K562 (cell line): Measurements from ENCODE around the gene MAZ. TPM values are rescaled to one million over a fixed set of nuclear protein-coding genes. Genes with fewer than 3 reads are reported as not detected.
A peak's percentile ranks its signal among the peaks of the same experiment; 100 is the strongest.

Experiments
- ATAC-seq: fragments of 200-7000 bp; cut with Tn5 transposase; 3 replicates; pipeline ENCODE4 v1.9.1; 2020; ENCODE audit warnings: moderate library complexity
- BruUV-seq: library from RNA; stranded (reverse); fragments of 400-500 nt; replicated peaks from 2 replicates; lab custom pipeline; 2021; lab: Mats Ljungman, UMichigan
- CTCF ChIA-PET: fragments of 300-600 bp; formaldehyde crosslinking; extraction: SDS; loops from one replicate; lab custom pipeline; 2021; ENCODE audit warnings: low intra/inter-chr PET ratio; lab: Yijun Ruan, JAX
- POLR2A ChIA-PET: fragments of 300-600, 350-650 bp; sonication (Branson Sonifier 250); formaldehyde crosslinking; extraction: SDS; loops from one replicate; lab custom pipeline; 2021; ENCODE audit warnings: antibody characterized with exemption, inconsistent platforms; lab: Yijun Ruan, JAX
- DNase-seq, 4 experiments: peaks; one replicate each; pipeline versions ENCODE4 v3.0.0 to v3.0.0-alpha.2; 2011 to 2018; ENCODE audit warnings: low spot score in 3 of 4, mixed read lengths in 3 of 4; ENCODE audit errors: extremely low read depth in 1 of 4
- FAIRE-seq: peaks from 2 replicates; lab custom pipeline; 2011; peaks lifted over from hg19 to GRCh38; lab: Jason Lieb, UNC
- H2AFZ ChIP-seq: 2 replicates; pipeline ENCODE4 v1.6.0; 2011; ENCODE audit warnings: low read depth, low read length, control low read depth, inconsistent platforms
- H3K27ac ChIP-seq: fragments of 200-600 bp; 3 replicates; pipeline ENCODE4 v1.8.0; 2011; ENCODE audit warnings: low read depth, mild to moderate bottlenecking, control low read depth, inconsistent platforms, low read length, moderate library complexity, mixed read lengths; ENCODE audit errors: extremely low read depth
- H3K27me3 ChIP-seq, 2 experiments: fragments of 300-600 bp in 1 of 2; 2 replicates in 1 of 2; 3 replicates in 1 of 2; pipeline versions ENCODE4 v1.6.0 to v1.8.0; 2011; ENCODE audit warnings: inconsistent platforms in 2 of 2, low read length in 2 of 2, mild to moderate bottlenecking in 1 of 2, mixed read lengths in 1 of 2, moderate library complexity in 1 of 2; ENCODE audit not compliant: control insufficient read depth in 2 of 2, insufficient read depth in 2 of 2
- H3K36me3 ChIP-seq: fragments of 300-600 bp; 3 replicates; pipeline ENCODE4 v1.8.0; 2011; ENCODE audit warnings: mild to moderate bottlenecking, low read length, inconsistent platforms; ENCODE audit not compliant: control insufficient read depth, insufficient read depth
- H3K4me1 ChIP-seq, 2 experiments: fragments of 200-600 bp in 1 of 2; replicated peaks in 1 of 2; 2 replicates in 1 of 2; 3 replicates in 1 of 2; pipeline versions ENCODE4 v1.5.1 to v1.8.0; 2011; ENCODE audit warnings: inconsistent platforms in 2 of 2, low read length in 2 of 2, mild to moderate bottlenecking in 1 of 2, mixed read lengths in 1 of 2, moderate library complexity in 1 of 2; ENCODE audit not compliant: control insufficient read depth in 2 of 2, insufficient read depth in 2 of 2
- H3K4me2 ChIP-seq: 2 replicates; pipeline ENCODE4 v1.6.1; 2011; ENCODE audit warnings: low read length, control low read depth, inconsistent platforms, mixed read lengths; ENCODE audit not compliant: insufficient read depth
- H3K4me3 ChIP-seq: fragments of 200-600 bp; sonication (generic), shearing (Covaris generic); 2 replicates; pipeline ENCODE4 v1.5.1; 2016; ENCODE audit warnings: control low read depth, inconsistent platforms
- H3K79me2 ChIP-seq: fragments of 200-600 bp; 3 replicates; pipeline ENCODE4 v1.8.0; 2011; ENCODE audit warnings: low read length, inconsistent platforms; ENCODE audit not compliant: control insufficient read depth, insufficient read depth
- H3K9ac ChIP-seq, 2 experiments: 2 replicates each; pipeline versions ENCODE4 v1.6.0 to v1.6.1; 2011; ENCODE audit warnings: low read depth in 2 of 2, low read length in 2 of 2, control low read depth in 1 of 2, inconsistent platforms in 1 of 2, mild to moderate bottlenecking in 1 of 2, mixed read lengths in 1 of 2; ENCODE audit not compliant: insufficient read depth in 1 of 2
- H3K9me1 ChIP-seq: one replicate; pipeline ENCODE4 v1.6.0; 2011; ENCODE audit warnings: inconsistent platforms, mild to moderate bottlenecking, low read length, moderate library complexity; ENCODE audit not compliant: control insufficient read depth, insufficient read depth
- H3K9me3 ChIP-seq: replicated peaks from 2 replicates; pipeline ENCODE4 v1.5.1; 2011; ENCODE audit warnings: low read depth, low read length, inconsistent platforms; ENCODE audit not compliant: control insufficient read depth, insufficient read depth
- H4K20me1 ChIP-seq: replicated peaks from 2 replicates; pipeline ENCODE4 v1.6.1; 2011; ENCODE audit warnings: low read length, inconsistent platforms, mixed read lengths; ENCODE audit not compliant: control insufficient read depth, insufficient read depth
- CTCF ChIP-seq, 3 experiments: IDR thresholded peaks in 2 of 3; conservative IDR thresholded peaks in 1 of 3; 2 replicates each; pipeline ENCODE4 v1.5.1; 2011 to 2012; ENCODE audit warnings: low read length in 3 of 3, mild to moderate bottlenecking in 3 of 3, control low read depth in 2 of 3, improper control_type of control experiment in 1 of 3, inconsistent platforms in 1 of 3, low read depth in 1 of 3, mixed read lengths in 1 of 3, moderate library complexity in 1 of 3; ENCODE audit not compliant: insufficient read depth in 2 of 3
- JUN ChIP-seq, 2 experiments: sonication (generic) in 1 of 2; formaldehyde crosslinking in 1 of 2; IDR thresholded peaks; 2 replicates each; pipeline versions ENCODE4 v1.6.1 to v1.8.0; 2012 to 2022; ENCODE audit warnings: borderline replicate concordance in 2 of 2, mild to moderate bottlenecking in 2 of 2, improper control_type of control experiment in 1 of 2, low read depth in 1 of 2, low read length in 1 of 2, missing genetic modification reagents in 1 of 2
- THRAP3 ChIP-seq: fragments of 450-650 bp; IDR thresholded peaks from 2 replicates; pipeline ENCODE4 v1.6.1; 2016; ENCODE audit warnings: mild to moderate bottlenecking, inconsistent platforms, borderline replicate concordance
- WGBS: fragments of 100-300 bp; shearing (Covaris generic); methylation state at CpG from one replicate; pipeline ENCODE4 v1.1.6; 2016; ENCODE audit warnings: low coverage, mixed read lengths; ENCODE audit not compliant: insufficient coverage; ENCODE audit errors: missing lambda C conversion rate; 5-methylcytosine and 5-hydroxymethylcytosine counted together
- in situ Hi-C: fragments of 300-500 bp; cut with MboI; formaldehyde crosslinking; loops from 4 replicates; pipeline ENCODE4 v1.15.0; 2018; ENCODE audit warnings: inconsistent platforms, mixed read lengths
- intact Hi-C: fragments of 100-400 bp; cut with micrococcal nuclease; formaldehyde crosslinking; loops from 2 replicates; pipeline ENCODE4 v1.14.2; 2022
- polyA plus RNA-seq, 8 experiments: library from polyadenylated mRNA; depleted of rRNA in 4 of 8; stranded (reverse) in 5 of 8; unstranded in 3 of 8; fragments of >200 nt; fragmentation: Nextera tagmentation in 2 of 8; fragmentation: Illumina TruSeq in 1 of 8; extraction: Ambion mirVana in 2 of 8; extraction: Trizol in 1 of 8; gene quantifications; 2 replicates each; pipeline versions ENCODE4 v1.2.1 to v1.2.3, GENCODE V29; 2011 to 2014; ENCODE audit warnings: inconsistent platforms in 1 of 8, missing spikeins in 1 of 8
- total RNA-seq, 7 experiments: library from RNA; depleted of rRNA in 6 of 7; stranded (reverse); fragments of >200 nt in 6 of 7; fragmentation: Illumina TruSeq in 2 of 7; extraction: Trizol in 2 of 7; gene quantifications; 2 replicates each; pipeline versions ENCODE4 v1.2.1 to v1.2.3, GENCODE V29; 2011 to 2021; ENCODE audit warnings: low replicate concordance in 1 of 7

Gene MAZ
- total and polyA plus RNA-seq, 9 of the 15 experiments (the other 6 are each of a cell fraction or from before 2014, with no cell fraction given) = 45.4 to 532 (median 250) TPM

- no peak for TF ChIP-seq JUN (IDR thresholded peaks at IDR 0.05; ENCODE audit: borderline replicate concordance, low read depth, low read length)
- no peak for TF ChIP-seq JUN (CRISPR knock-in tag; IDR thresholded peaks at IDR 0.05; ENCODE audit: borderline replicate concordance)
Measured at GRCh38 chr16:29818082-29818481, 11.8 kb downstream of the MAZ start (continued).

GRCh38 chr16:29819506-29819905 is 13.2 kb downstream of the MAZ start:
- intact Hi-C loops (loop anchor here (5.0 to 10.0 kb wide), 2 partner anchors 117 to 205 kb away; partner anchors contain the start of gene C16orf92), in situ Hi-C loops (no loop called here)
- no peak for TF ChIP-seq THRAP3
- TF ChIP-seq CTCF (IDR thresholded peaks at IDR 0.05 in 2 of 3, conservative IDR thresholded peaks at IDR 0.05 in 1 of 3; ENCODE audit: insufficient read depth in 2 of 3, low read depth in 1 of 3, low read length in 3 of 3) = peak in 1 of 3 experiments; percentile 18; a peak in 1 of 6 replicates
- H3K9ac ChIP-seq = peak overlapping the region in 1 of 2 experiments; percentile 54; a peak in 2 of 4 replicates
- peaks cover 17 to 51% of the 10 kb centered on the region in 2 experiments for H3K4me1 ChIP-seq
- no peaks in the 10 kb centered on the region for H3K9me3 ChIP-seq
- ATAC-seq (no peak), FAIRE-seq (no peak), DNase-seq (no peak)
- H3K27me3 ChIP-seq = no peaks in the 10 kb centered on the region
- H4K20me1 ChIP-seq = no peaks in the 10 kb centered on the region; the same call in 1 of the 2 replicates
- H3K4me2 ChIP-seq = no peak overlapping the region
- no TSS peak for BruUV-seq
- ChIA-PET CTCF (no interaction called here), POLR2A (interaction anchor here (0.6 to 1.6 kb wide), 6 partner anchors 10 to 88 kb away, joined by 3 to 5 read pairs (median 3); no protein-coding TSS in a partner anchor)
- H3K79me2 ChIP-seq = peaks cover 21% of the 10 kb centered on the region
- H3K27ac ChIP-seq = no peak overlapping the region
- peaks cover 23% of the 10 kb centered on the region for H3K36me3 ChIP-seq
- H3K9me1 ChIP-seq = no peaks in the 10 kb centered on the region
- no peak overlapping the region for H3K4me3 ChIP-seq
- WGBS = 81% methylated on average over 5 of the region's 15 CpGs
- H2AFZ ChIP-seq = no peak overlapping the region
